ENCODE data around the gene CSRNP3. TPM values are rescaled to one million over a fixed set of nuclear protein-coding genes. Genes with fewer than 3 reads are reported as not detected.

CSRNP3 gene
- total and polyA plus RNA-seq, 2 donors (not counting 3 experiments of a cell fraction or from before 2014, with no cell fraction given): not detected

DNA sequence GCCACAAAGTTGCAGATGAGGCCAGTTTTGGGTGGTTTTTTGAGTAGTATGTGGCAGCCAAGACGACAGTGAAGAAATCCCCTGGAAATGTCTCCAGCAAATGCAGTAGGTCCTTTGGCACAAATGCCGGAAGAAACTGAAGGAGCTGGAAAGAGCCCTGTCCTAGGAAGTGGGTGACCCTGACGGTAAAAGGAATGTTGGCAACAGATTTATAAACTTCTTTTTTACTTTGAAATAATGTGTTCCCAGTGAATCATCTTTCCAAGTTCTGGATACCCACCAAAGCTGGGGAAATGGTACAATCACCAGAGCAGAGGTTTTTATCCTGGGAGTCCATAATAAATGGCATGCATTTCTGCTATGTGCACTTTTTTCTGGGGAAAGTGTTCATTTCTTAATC lies 112.9 kb downstream of the CSRNP3 start:
- ChIA-PET POLR2A (no interaction called here), CTCF (no interaction called here)
- H3K36me3 ChIP-seq (ENCODE audit: control insufficient read depth in 2 of 2, extremely low read depth in 1 of 2, insufficient read depth in 2 of 2, low read length in 2 of 2): no peaks in the 10 kb centered on the region
- H3K9ac ChIP-seq (replicated peaks; ENCODE audit: extremely low read depth, insufficient read depth, low read length): no peak overlapping the region
- no peaks in the 10 kb centered on the region for H4K20me1 ChIP-seq (replicated peaks; ENCODE audit: control insufficient read depth, extremely low read depth, insufficient read depth, low read length)
- no peaks in the 10 kb centered on the region for H3K79me2 ChIP-seq (ENCODE audit: control insufficient read depth, insufficient read depth, low read length)
- H3K27ac ChIP-seq (ENCODE audit: insufficient read depth, low read depth, low read length): no peak overlapping the region
- intact Hi-C loops (cut with micrococcal nuclease): no loop called here
- DNase-seq (ENCODE audit: low read depth, low spot score) (no peak), FAIRE-seq (no peak)
- TF ChIP-seq EZH2 (IDR thresholded peaks at IDR 0.05; ENCODE audit: borderline replicate concordance, low read depth, low read length, severe bottlenecking) (no peak), POLR2A (IDR thresholded peaks at IDR 0.05; ENCODE audit: low read depth, low read length) (no peak), JUN (IDR thresholded peaks at IDR 0.05; ENCODE audit: borderline replicate concordance, insufficient read depth, insufficient read length, low read depth) (no peak), POLR2AphosphoS5 (IDR thresholded peaks at IDR 0.05; ENCODE audit: insufficient read depth, low read depth, low read length) (no peak), CTCF (IDR thresholded peaks at IDR 0.05; ENCODE audit: extremely low read depth in 1 of 2, insufficient read depth in 1 of 2, low read depth in 1 of 2, low read length in 2 of 2) (no peak), FOS (IDR thresholded peaks at IDR 0.05; ENCODE audit: borderline replicate concordance, insufficient read depth, low read length) (no peak), GATA2 (IDR thresholded peaks at IDR 0.05; ENCODE audit: insufficient read depth, insufficient read length, low read depth, low read length) (no peak), MYC (IDR thresholded peaks at IDR 0.05; ENCODE audit: low read depth, low read length) (no peak)
- TF ChIP-seq, protein P1, sequence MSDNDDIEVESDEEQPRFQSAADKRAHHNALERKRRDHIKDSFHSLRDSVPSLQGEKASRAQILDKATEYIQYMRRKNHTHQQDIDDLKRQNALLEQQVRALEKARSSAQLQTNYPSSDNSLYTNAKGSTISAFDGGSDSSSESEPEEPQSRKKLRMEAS (IDR thresholded peaks at IDR 0.05; ENCODE audit: insufficient read depth, insufficient read length): no peak
- no peaks in the 10 kb centered on the region for H3K4me1 ChIP-seq (ENCODE audit: control insufficient read depth, extremely low read depth, insufficient read depth, low read length)
- H3K4me3 ChIP-seq (replicated peaks in 1 of 3; ENCODE audit: insufficient read depth in 1 of 3, low read depth in 1 of 3, low read length in 3 of 3): no peak overlapping the region
- BruUV-seq (replicated peaks): no TSS peak
- peaks cover 1 to 4% of the 10 kb centered on the region in 2 experiments for H3K27me3 ChIP-seq (ENCODE audit: control insufficient read depth in 2 of 2, insufficient read depth in 2 of 2, low read length in 2 of 2)
- no peak overlapping the region for H3K4me2 ChIP-seq (ENCODE audit: insufficient read depth, low read length)
- H2AFZ ChIP-seq (ENCODE audit: low read depth, low read length): no peak overlapping the region
- H3K9me1 ChIP-seq (replicated peaks; ENCODE audit: control insufficient read depth, extremely low read depth, insufficient read depth, low read length): no peaks in the 10 kb centered on the region
- no peaks in the 10 kb centered on the region for H3K9me3 ChIP-seq (replicated peaks; ENCODE audit: control insufficient read depth, insufficient read depth, low read length)
- dilution Hi-C loops (cut with MboI; ENCODE audit: extremely low pct_ligation_motif_present, low sequenced_read_pairs): no loop called here
